MM.1S (cell line): ENCODE data around the gene EHBP1L1.

Experiments
- DNase-seq: peaks from one replicate; pipeline ENCODE4 v3.0.0-alpha.2; 2015
- H2AFZ ChIP-seq: fragments of 300-600 bp; sonication (generic); 2 replicates; pipeline ENCODE4 v1.6.0; 2016; ENCODE audit warnings: antibody characterized with exemption, low read length
- H3F3A ChIP-seq: fragments of 300-600 bp; sonication (generic); 2 replicates; pipeline ENCODE4 v1.6.1; 2016; ENCODE audit warnings: mild to moderate bottlenecking, antibody characterized with exemption, low read length, moderate library complexity, mixed read lengths; ENCODE audit not compliant: insufficient read depth
- H3K27ac ChIP-seq: fragments of 300-600 bp; sonication (generic); 2 replicates; pipeline ENCODE4 v1.5.1; 2016; ENCODE audit warnings: mild to moderate bottlenecking, low read length
- H3K27me3 ChIP-seq: fragments of 300-600 bp; sonication (generic); replicated peaks from 2 replicates; pipeline ENCODE4 v1.6.0; 2016; ENCODE audit warnings: low read length; ENCODE audit not compliant: insufficient read depth
- H3K36me3 ChIP-seq: fragments of 300-600 bp; sonication (generic); replicated peaks from 2 replicates; pipeline ENCODE4 v1.6.1; 2016; ENCODE audit warnings: mild to moderate bottlenecking, low read length, mixed read lengths; ENCODE audit not compliant: insufficient read depth
- H3K4me1 ChIP-seq: fragments of 300-600 bp; sonication (generic); 2 replicates; pipeline ENCODE4 v1.6.1; 2016; ENCODE audit warnings: low read length, mixed read lengths
- H3K4me2 ChIP-seq: fragments of 300-600 bp; sonication (generic); 2 replicates; pipeline ENCODE4 v1.6.0; 2016; ENCODE audit warnings: low read depth, low read length
- H3K4me3 ChIP-seq: fragments of 300-600 bp; sonication (generic); 2 replicates; pipeline ENCODE4 v1.5.1; 2016; ENCODE audit warnings: low read length, mixed read lengths
- H3K79me2 ChIP-seq: fragments of 300-600 bp; sonication (generic); 2 replicates; pipeline ENCODE4 v1.6.1; 2016; ENCODE audit warnings: mixed run types, low read length, mixed read lengths
- H3K9ac ChIP-seq: fragments of 300-600 bp; sonication (generic); 2 replicates; pipeline ENCODE4 v1.6.1; 2016; ENCODE audit warnings: low read length, mixed read lengths
- H3K9me2 ChIP-seq: fragments of 300-600 bp; sonication (generic); replicated peaks from 2 replicates; pipeline ENCODE4 v1.6.1; 2016; ENCODE audit warnings: mild to moderate bottlenecking, low read length, mixed read lengths; ENCODE audit not compliant: insufficient read depth
- H3K9me3 ChIP-seq: fragments of 300-600 bp; sonication (generic); replicated peaks from 2 replicates; pipeline ENCODE4 v1.6.1; 2016; ENCODE audit warnings: mild to moderate bottlenecking, low read length, mixed read lengths; ENCODE audit not compliant: insufficient read depth
- H4K20me1 ChIP-seq: fragments of 300-600 bp; sonication (generic); 2 replicates; pipeline ENCODE4 v1.6.1; 2016; ENCODE audit warnings: mild to moderate bottlenecking, low read length, moderate library complexity, mixed read lengths; ENCODE audit not compliant: insufficient read depth
- CTCF ChIP-seq: fragments of 300-600 bp; sonication (generic); IDR thresholded peaks from 2 replicates; pipeline ENCODE4 v1.5.1; 2016; ENCODE audit warnings: antibody characterized with exemption, low read length, mixed read lengths
- EZH2 ChIP-seq: fragments of 300-600 bp; sonication (generic); optimal IDR thresholded peaks from 2 replicates; pipeline ENCODE3; 2017; ENCODE audit warnings: low read depth, mild to moderate bottlenecking, antibody characterized with exemption, low read length, mixed read lengths
- EZH2phosphoT487 ChIP-seq: fragments of 300-600 bp; sonication (generic); IDR thresholded peaks from 2 replicates; pipeline ENCODE4 v1.6.1; 2018; ENCODE audit warnings: antibody characterized with exemption, low read length

Gene EHBP1L1

GRCh38 chr11:65591939-65592857 is 16.3 kb downstream of the EHBP1L1 start:
- Histone ChIP-seq H3K9me3 (no peaks in the 10 kb centered on the region), H2AFZ (no peak overlapping the region), H3K9ac (no peak overlapping the region), H3K27ac (no peak overlapping the region), H3K4me1 (peaks cover 18% of the 10 kb centered on the region), H3F3A (peaks cover 16% of the 10 kb centered on the region), H4K20me1 (no peaks in the 10 kb centered on the region), H3K4me3 (no peak overlapping the region), H3K36me3 (no peaks in the 10 kb centered on the region), H3K79me2 (peaks cover 5% of the 10 kb centered on the region), H3K9me2 (no peaks in the 10 kb centered on the region), H3K4me2 (no peak overlapping the region), H3K27me3 (no peaks in the 10 kb centered on the region)
- TF ChIP-seq EZH2 (no peak), EZH2phosphoT487 (no peak), CTCF (no peak)
- DNase-seq = no peak

- Histone ChIP-seq H3K9me2 (no peaks in the 10 kb centered on the region), H2AFZ (no peak overlapping the region), H3K36me3 (no peaks in the 10 kb centered on the region), H4K20me1 (no peaks in the 10 kb centered on the region), H3K27me3 (no peaks in the 10 kb centered on the region), H3K9ac (no peak overlapping the region), H3K4me3 (no peak overlapping the region), H3K9me3 (no peaks in the 10 kb centered on the region), H3K4me2 (no peak overlapping the region), H3K79me2 (peaks cover 5% of the 10 kb centered on the region; the same call in 1 of the 2 replicates), H3K27ac (no peak overlapping the region), H3K4me1 (peaks cover 10% of the 10 kb centered on the region), H3F3A (peaks cover 9% of the 10 kb centered on the region)
- TF ChIP-seq EZH2 (no peak), EZH2phosphoT487 (no peak), CTCF (no peak)
- no peak for DNase-seq
These were observed 17.1 kb downstream of the EHBP1L1 start for GRCh38 chr11:65592858-65593517.

GRCh38 chr11:65593518-65594414 is 17.9 kb downstream of the EHBP1L1 start:
- peaks cover 2% of the 10 kb centered on the region; the same call in 1 of the 2 replicates for H3K79me2 ChIP-seq
- no peak overlapping the region for H2AFZ ChIP-seq
- H3F3A ChIP-seq = peaks cover under 1% of the 10 kb centered on the region; the same call in 1 of the 2 replicates
- no peaks in the 10 kb centered on the region for H4K20me1 ChIP-seq
- no peaks in the 10 kb centered on the region for H3K9me3 ChIP-seq
- TF ChIP-seq EZH2phosphoT487 (no peak), EZH2 (no peak), CTCF (peak; percentile 62)
- peaks cover 3% of the 10 kb centered on the region for H3K4me1 ChIP-seq
- H3K27me3 ChIP-seq = no peaks in the 10 kb centered on the region
- no peaks in the 10 kb centered on the region for H3K36me3 ChIP-seq
- no peaks in the 10 kb centered on the region for H3K9me2 ChIP-seq
- H3K9ac ChIP-seq = no peak overlapping the region
- DNase-seq = peak; percentile 13
- no peak overlapping the region for H3K27ac ChIP-seq
- no peak overlapping the region for H3K4me3 ChIP-seq
- no peak overlapping the region for H3K4me2 ChIP-seq
